Measurements from ENCODE around the gene MYO1F.

GRCh38 chr19:8593931-8594330 lies 16.7 kb upstream of the MYO1F start:
- TF ChIP-seq, protein P1, sequence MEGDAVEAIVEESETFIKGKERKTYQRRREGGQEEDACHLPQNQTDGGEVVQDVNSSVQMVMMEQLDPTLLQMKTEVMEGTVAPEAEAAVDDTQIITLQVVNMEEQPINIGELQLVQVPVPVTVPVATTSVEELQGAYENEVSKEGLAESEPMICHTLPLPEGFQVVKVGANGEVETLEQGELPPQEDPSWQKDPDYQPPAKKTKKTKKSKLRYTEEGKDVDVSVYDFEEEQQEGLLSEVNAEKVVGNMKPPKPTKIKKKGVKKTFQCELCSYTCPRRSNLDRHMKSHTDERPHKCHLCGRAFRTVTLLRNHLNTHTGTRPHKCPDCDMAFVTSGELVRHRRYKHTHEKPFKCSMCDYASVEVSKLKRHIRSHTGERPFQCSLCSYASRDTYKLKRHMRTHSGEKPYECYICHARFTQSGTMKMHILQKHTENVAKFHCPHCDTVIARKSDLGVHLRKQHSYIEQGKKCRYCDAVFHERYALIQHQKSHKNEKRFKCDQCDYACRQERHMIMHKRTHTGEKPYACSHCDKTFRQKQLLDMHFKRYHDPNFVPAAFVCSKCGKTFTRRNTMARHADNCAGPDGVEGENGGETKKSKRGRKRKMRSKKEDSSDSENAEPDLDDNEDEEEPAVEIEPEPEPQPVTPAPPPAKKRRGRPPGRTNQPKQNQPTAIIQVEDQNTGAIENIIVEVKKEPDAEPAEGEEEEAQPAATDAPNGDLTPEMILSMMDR (IDR thresholded peaks at IDR 0.05): no peak
- TF ChIP-seq POLR2AphosphoS5 (IDR thresholded peaks at IDR 0.05) (no peak), POLR2A (IDR thresholded peaks at IDR 0.05) (no peak)
